ENCODE data around the gene RAB4A.

DNA sequence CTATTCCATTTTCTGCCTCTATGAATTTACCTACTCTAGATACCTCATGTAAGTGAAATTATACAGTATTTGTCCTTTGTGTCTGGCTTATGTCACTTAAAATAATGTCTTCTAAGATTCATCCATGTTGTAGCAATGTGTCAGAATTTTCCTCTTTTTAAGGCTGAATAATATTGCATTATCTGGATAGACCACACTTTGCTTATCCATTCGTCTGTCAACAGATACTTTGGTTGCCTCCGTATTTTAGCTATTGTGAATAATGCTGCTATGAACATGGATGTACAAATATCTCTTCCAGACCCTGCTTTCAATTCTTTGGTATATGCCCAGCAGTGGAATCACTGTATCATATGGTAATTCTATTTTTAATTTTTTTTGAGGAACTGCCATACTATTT, 82.1 kb downstream of the RAB4A start:
- TF ChIP-seq, protein P1, sequence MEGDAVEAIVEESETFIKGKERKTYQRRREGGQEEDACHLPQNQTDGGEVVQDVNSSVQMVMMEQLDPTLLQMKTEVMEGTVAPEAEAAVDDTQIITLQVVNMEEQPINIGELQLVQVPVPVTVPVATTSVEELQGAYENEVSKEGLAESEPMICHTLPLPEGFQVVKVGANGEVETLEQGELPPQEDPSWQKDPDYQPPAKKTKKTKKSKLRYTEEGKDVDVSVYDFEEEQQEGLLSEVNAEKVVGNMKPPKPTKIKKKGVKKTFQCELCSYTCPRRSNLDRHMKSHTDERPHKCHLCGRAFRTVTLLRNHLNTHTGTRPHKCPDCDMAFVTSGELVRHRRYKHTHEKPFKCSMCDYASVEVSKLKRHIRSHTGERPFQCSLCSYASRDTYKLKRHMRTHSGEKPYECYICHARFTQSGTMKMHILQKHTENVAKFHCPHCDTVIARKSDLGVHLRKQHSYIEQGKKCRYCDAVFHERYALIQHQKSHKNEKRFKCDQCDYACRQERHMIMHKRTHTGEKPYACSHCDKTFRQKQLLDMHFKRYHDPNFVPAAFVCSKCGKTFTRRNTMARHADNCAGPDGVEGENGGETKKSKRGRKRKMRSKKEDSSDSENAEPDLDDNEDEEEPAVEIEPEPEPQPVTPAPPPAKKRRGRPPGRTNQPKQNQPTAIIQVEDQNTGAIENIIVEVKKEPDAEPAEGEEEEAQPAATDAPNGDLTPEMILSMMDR (IDR thresholded peaks at IDR 0.05; ENCODE audit: poor library complexity, severe bottlenecking) = no peak
- TF ChIP-seq SMC3 (conservative IDR thresholded peaks at IDR 0.05; ENCODE audit: poor library complexity) (no peak), TAF1 (IDR thresholded peaks at IDR 0.05; ENCODE audit: low read depth) (no peak), POLR2AphosphoS5 (IDR thresholded peaks at IDR 0.05) (no peak), MXI1 (conservative IDR thresholded peaks at IDR 0.05; ENCODE audit: poor library complexity, severe bottlenecking) (no peak)

All from neural cell (in vitro differentiated cells).